Peyer's patch (tissue), 4 donors: Measurements from ENCODE around the gene IFNA2.

ENCODE experiments used
- CTCF ChIP-seq, 6 experiments: fragments of 450-650 bp in 4 of 6; fragments of 200-600 bp in 2 of 6; sonication (generic) in 1 of 6; IDR thresholded peaks; one replicate each; pipeline ENCODE4 v1.5.1; 2017 to 2019; ENCODE audit warnings: antibody characterized with exemption in 6 of 6, mild to moderate bottlenecking in 3 of 6, moderate library complexity in 1 of 6
- POLR2A ChIP-seq, 2 donors: fragments of 450-650 bp; IDR thresholded peaks; one replicate each; pipeline ENCODE4 v1.5.1; 2017; ENCODE audit warnings: antibody characterized with exemption in 2 of 2, mild to moderate bottlenecking in 2 of 2, moderate library complexity in 2 of 2

- TF ChIP-seq CTCF (IDR thresholded peaks at IDR 0.05) (no peak), POLR2A (IDR thresholded peaks at IDR 0.05) (peak; percentile 47 to 73)
Observed at GRCh38 chr9:21334701-21335632, 50.2 kb downstream of the IFNA2 start, which contains the start of gene KLHL9.
